ENCODE data around the gene CYB561D1. TPM values are rescaled to one million over a fixed set of nuclear protein-coding genes. Genes with fewer than 3 reads are reported as not detected.

Gene CYB561D1
- total and polyA plus RNA-seq, 2 donors (not counting 3 experiments of a cell fraction or from before 2014, with no cell fraction given) = 7.2 to 7.3 TPM

DNA sequence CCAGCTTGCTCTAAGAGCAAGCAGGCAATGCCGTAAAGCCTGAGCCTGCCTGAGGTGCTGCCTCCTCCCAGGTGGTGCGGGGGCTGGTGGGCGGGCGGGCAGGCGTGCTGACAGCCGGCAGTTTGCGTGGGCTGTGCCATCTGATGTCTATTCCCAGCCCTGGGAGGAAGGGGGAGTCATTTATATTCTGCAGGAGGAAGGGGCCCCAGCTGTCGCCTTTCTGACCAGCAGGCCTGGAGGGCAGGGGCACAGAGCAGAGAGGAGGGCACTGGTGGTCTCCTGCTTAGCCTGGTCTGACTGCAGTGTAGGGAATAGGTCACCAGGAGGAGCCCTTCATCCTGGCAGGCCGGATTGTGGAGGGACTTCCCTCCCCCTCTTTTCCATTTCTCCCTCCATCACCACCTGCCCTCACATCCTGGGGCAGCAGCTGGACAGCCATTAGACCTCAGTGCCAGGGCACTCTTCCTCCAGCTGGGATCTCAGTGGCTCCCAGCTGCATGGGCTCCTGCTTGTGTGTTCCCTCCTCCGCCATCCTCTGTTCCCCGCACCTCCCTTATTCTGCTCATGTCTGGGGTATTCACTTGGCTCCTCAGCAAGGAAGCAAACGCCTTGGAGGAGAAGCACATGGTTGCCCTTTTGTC lies 4.4 kb downstream of the CYB561D1 start:
- POLR2A ChIA-PET = no interaction called here
- no TSS peak for BruUV-seq (replicated peaks)
- Histone ChIP-seq H4K20me1 (replicated peaks; ENCODE audit: control insufficient read depth, extremely low read depth, insufficient read depth, low read length) (no peaks in the 10 kb centered on the region), H3K9me3 (replicated peaks; ENCODE audit: control insufficient read depth, insufficient read depth, low read length) (no peaks in the 10 kb centered on the region), H3K4me2 (ENCODE audit: insufficient read depth, low read length) (no peak overlapping the region), H3K9me1 (replicated peaks; ENCODE audit: control insufficient read depth, extremely low read depth, insufficient read depth, low read length) (no peaks in the 10 kb centered on the region), H3K79me2 (ENCODE audit: control insufficient read depth, insufficient read depth, low read length) (peaks cover 2% of the 10 kb centered on the region), H3K4me3 (replicated peaks in 1 of 3; ENCODE audit: insufficient read depth in 1 of 3, low read depth in 1 of 3, low read length in 3 of 3) (no peak overlapping the region), H3K9ac (replicated peaks; ENCODE audit: extremely low read depth, insufficient read depth, low read length) (no peak overlapping the region), H2AFZ (ENCODE audit: low read depth, low read length) (no peak overlapping the region), H3K4me1 (ENCODE audit: control insufficient read depth, extremely low read depth, insufficient read depth, low read length) (peaks cover 12% of the 10 kb centered on the region), H3K27me3 (ENCODE audit: control insufficient read depth in 2 of 2, insufficient read depth in 2 of 2, low read length in 2 of 2) (no peaks in the 10 kb centered on the region), H3K36me3 (ENCODE audit: control insufficient read depth in 2 of 2, extremely low read depth in 1 of 2, insufficient read depth in 2 of 2, low read length in 2 of 2) (peaks cover 2 to 7% of the 10 kb centered on the region in 2 experiments), H3K27ac (ENCODE audit: insufficient read depth, low read depth, low read length) (no peak overlapping the region)
- CTCF ChIA-PET = interaction anchor here (0.6 to 23.0 kb wide), 12 partner anchors 8 to 608 kb away, joined by 3 to 955 read pairs (median 8); partner anchors contain the start of genes AHCYL1, AMIGO1 and GPR61
- dilution Hi-C loops (cut with MboI; ENCODE audit: extremely low pct_ligation_motif_present, low sequenced_read_pairs) = no loop called here
- DNase-seq (ENCODE audit: low read depth, low spot score) (peak; percentile 48), FAIRE-seq (peak; percentile 63)
- TF ChIP-seq, protein P1, sequence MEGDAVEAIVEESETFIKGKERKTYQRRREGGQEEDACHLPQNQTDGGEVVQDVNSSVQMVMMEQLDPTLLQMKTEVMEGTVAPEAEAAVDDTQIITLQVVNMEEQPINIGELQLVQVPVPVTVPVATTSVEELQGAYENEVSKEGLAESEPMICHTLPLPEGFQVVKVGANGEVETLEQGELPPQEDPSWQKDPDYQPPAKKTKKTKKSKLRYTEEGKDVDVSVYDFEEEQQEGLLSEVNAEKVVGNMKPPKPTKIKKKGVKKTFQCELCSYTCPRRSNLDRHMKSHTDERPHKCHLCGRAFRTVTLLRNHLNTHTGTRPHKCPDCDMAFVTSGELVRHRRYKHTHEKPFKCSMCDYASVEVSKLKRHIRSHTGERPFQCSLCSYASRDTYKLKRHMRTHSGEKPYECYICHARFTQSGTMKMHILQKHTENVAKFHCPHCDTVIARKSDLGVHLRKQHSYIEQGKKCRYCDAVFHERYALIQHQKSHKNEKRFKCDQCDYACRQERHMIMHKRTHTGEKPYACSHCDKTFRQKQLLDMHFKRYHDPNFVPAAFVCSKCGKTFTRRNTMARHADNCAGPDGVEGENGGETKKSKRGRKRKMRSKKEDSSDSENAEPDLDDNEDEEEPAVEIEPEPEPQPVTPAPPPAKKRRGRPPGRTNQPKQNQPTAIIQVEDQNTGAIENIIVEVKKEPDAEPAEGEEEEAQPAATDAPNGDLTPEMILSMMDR (IDR thresholded peaks at IDR 0.05; ENCODE audit: extremely low read depth in 1 of 2, insufficient read depth in 1 of 2, low read depth in 1 of 2, low read length in 2 of 2) = peak; percentile 44 to 73
- TF ChIP-seq POLR2AphosphoS5 (IDR thresholded peaks at IDR 0.05; ENCODE audit: insufficient read depth, low read depth, low read length) (no peak), JUN (IDR thresholded peaks at IDR 0.05; ENCODE audit: borderline replicate concordance, insufficient read depth, insufficient read length, low read depth) (no peak), EZH2 (IDR thresholded peaks at IDR 0.05; ENCODE audit: borderline replicate concordance, low read depth, low read length, severe bottlenecking) (no peak)
- intact Hi-C loops (cut with micrococcal nuclease) = loop anchor here (1.0 to 5.0 kb wide), 3 partner anchors 34 to 244 kb away; partner anchors contain the start of gene GSTM3

All from endothelial cell of umbilical vein (primary cell).